K562 (cell line): ENCODE data around the gene MYO1A. TPM values are rescaled to one million over a fixed set of nuclear protein-coding genes. Genes with fewer than 3 reads are reported as not detected.

ENCODE experiments used
- FOXO4 ChIP-seq: fragments of 450-650 bp; formaldehyde crosslinking; IDR thresholded peaks from 2 replicates; pipeline ENCODE4 v1.4.0; 2020; ENCODE audit warnings: mild to moderate bottlenecking, moderate library complexity
- HNRNPUL1 ChIP-seq: fragments of 200-400 bp; formaldehyde crosslinking; IDR thresholded peaks from 2 replicates; pipeline ENCODE4 v1.6.1; 2017; ENCODE audit warnings: low read length
- HSF4 ChIP-seq: fragments of 250-450 bp; sonication (Bioruptor Pico); IDR thresholded peaks from 2 replicates; pipeline ENCODE4 v2.1.2; 2022; ENCODE audit warnings: mild to moderate bottlenecking, moderate library complexity, borderline replicate concordance
- KLF10 ChIP-seq: fragments of 250-450 bp; sonication (Bioruptor Pico); IDR thresholded peaks from 2 replicates; pipeline ENCODE4 v1.6.1; 2021; ENCODE audit warnings: matching md5 sums
- MTF1 ChIP-seq: fragments of 250-450 bp; sonication (Bioruptor Pico); IDR thresholded peaks from 2 replicates; pipeline ENCODE4 v1.9.0; 2021; ENCODE audit warnings: moderate library complexity, mild to moderate bottlenecking, inconsistent platforms, borderline replicate concordance
- PHTF2 ChIP-seq: fragments of 250-450 bp; sonication (Bioruptor Pico); IDR thresholded peaks from 2 replicates; pipeline ENCODE4 v1.5.0; 2021; ENCODE audit warnings: mild to moderate bottlenecking
- POLR3A ChIP-seq: IDR thresholded peaks from 2 replicates; pipeline ENCODE4 v1.6.1; 2011; ENCODE audit warnings: borderline replicate concordance, mild to moderate bottlenecking, moderate library complexity; ENCODE audit not compliant: insufficient read length, insufficient read depth; ENCODE audit errors: extremely low read depth
- SMAD4 ChIP-seq: fragments of 250-450 bp; sonication (Bioruptor Pico); conservative IDR thresholded peaks from 2 replicates; pipeline ENCODE4 v1.8.0; 2021; ENCODE audit warnings: inconsistent platforms, mild to moderate bottlenecking, moderate library complexity
- ZC3H8 ChIP-seq: fragments of 450-650 bp; IDR thresholded peaks from 2 replicates; pipeline ENCODE4 v1.6.1; 2017
- ZNF134 ChIP-seq: fragments of 250-450 bp; sonication (Bioruptor Pico); conservative IDR thresholded peaks from 2 replicates; pipeline ENCODE4 v1.4.0; 2020
- ZNF75A ChIP-seq: fragments of 450-650 bp; formaldehyde crosslinking; IDR thresholded peaks from 2 replicates; pipeline ENCODE4 v1.4.0; 2020; ENCODE audit warnings: mild to moderate bottlenecking
- polyA plus RNA-seq, 8 experiments: library from polyadenylated mRNA; depleted of rRNA in 4 of 8; stranded (reverse) in 5 of 8; unstranded in 3 of 8; fragments of >200 nt; fragmentation: Nextera tagmentation in 2 of 8; fragmentation: Illumina TruSeq in 1 of 8; extraction: Ambion mirVana in 2 of 8; extraction: Trizol in 1 of 8; gene quantifications; 2 replicates each; pipeline versions ENCODE4 v1.2.1 to v1.2.3, GENCODE V29; 2011 to 2014; ENCODE audit warnings: inconsistent platforms in 1 of 8, missing spikeins in 1 of 8
- total RNA-seq, 7 experiments: library from RNA; depleted of rRNA in 6 of 7; stranded (reverse); fragments of >200 nt in 6 of 7; fragmentation: Illumina TruSeq in 2 of 7; extraction: Trizol in 2 of 7; gene quantifications; 2 replicates each; pipeline versions ENCODE4 v1.2.1 to v1.2.3, GENCODE V29; 2011 to 2021; ENCODE audit warnings: low replicate concordance in 1 of 7
- TF ChIP-seq, protein P1 (sequence below): fragments of 450-650 bp; formaldehyde crosslinking; conservative IDR thresholded peaks from 2 replicates; pipeline ENCODE4 v1.4.0; 2022; ENCODE audit warnings: mild to moderate bottlenecking, missing genetic modification characterization
- TF ChIP-seq, protein P2 (sequence below): IDR thresholded peaks from 3 replicates; pipeline ENCODE4 v1.6.1; 2011; ENCODE audit warnings: borderline replicate concordance, mild to moderate bottlenecking; ENCODE audit not compliant: insufficient read length, insufficient read depth
- TF ChIP-seq, protein P3 (sequence below): fragments of 250-450 bp; sonication (Bioruptor Pico); IDR thresholded peaks from 2 replicates; pipeline ENCODE4 v1.4.0; 2020
- TF ChIP-seq, protein P4 (sequence below), 2 experiments: fragments of 200-800 bp in 1 of 2; sonication (Bioruptor generic) in 1 of 2; sonication (generic) in 1 of 2; formaldehyde crosslinking in 1 of 2; IDR thresholded peaks in 1 of 2; conservative IDR thresholded peaks in 1 of 2; 2 replicates each; pipeline versions ENCODE4 v1.5.0 to v1.6.1; 2016 to 2020; ENCODE audit warnings: missing compliant biosample characterization in 1 of 2, missing genetic modification characterization in 1 of 2, missing genetic modification reagents in 1 of 2

Gene MYO1A
- total and polyA plus RNA-seq, 9 of the 15 experiments (the other 6 are each of a cell fraction or from before 2014, with no cell fraction given): 0.03 to 0.29 (median 0.14) TPM; not detected in 2

DNA sequence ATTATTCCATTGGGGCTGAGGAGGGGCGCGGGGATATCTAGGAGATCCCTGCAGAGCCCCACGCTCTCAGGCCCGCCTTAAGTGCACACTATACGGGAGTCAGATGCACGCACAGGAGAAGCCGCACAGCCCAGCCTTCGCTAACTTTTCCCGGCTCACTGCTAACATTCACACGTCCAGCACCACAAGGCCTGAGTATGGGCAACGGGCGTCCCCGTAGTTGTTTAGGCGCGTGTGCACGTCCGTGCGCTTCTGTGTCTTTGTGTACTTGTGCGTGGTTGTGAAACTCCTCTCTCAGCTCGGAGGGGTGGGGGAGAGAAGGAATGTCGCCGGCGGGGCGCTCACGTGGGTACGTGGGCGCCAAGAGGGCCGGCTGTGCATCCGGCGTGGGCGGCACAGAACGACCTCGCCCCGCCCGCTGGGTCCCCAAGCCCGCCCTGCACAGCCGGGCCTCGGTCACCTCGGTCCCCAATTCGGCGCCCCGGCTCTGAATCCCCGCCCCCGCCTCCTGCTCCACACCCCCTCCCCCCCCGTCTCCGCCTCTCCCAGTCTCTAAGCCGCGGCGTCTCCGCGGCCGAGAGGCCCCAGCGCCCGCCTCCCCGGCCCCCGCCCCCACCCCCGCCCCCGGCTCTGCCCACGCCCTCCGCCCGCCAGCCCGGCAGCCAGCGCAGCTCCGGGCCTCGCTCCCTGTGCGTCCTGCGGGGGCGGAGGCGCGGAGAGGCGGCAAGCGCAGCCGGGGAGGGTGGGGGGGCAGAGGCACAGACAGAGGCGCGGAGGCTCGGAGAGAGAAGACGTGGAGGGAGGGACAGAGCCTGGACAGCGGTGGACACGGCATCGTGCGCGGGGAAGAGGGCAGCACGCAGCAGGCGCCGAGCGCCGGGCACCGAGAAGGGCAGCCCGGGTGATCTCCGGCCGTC is 38.7 kb upstream of the MYO1A start, which contains the start of gene NAB2 (continued):
- TF ChIP-seq, protein P1, sequence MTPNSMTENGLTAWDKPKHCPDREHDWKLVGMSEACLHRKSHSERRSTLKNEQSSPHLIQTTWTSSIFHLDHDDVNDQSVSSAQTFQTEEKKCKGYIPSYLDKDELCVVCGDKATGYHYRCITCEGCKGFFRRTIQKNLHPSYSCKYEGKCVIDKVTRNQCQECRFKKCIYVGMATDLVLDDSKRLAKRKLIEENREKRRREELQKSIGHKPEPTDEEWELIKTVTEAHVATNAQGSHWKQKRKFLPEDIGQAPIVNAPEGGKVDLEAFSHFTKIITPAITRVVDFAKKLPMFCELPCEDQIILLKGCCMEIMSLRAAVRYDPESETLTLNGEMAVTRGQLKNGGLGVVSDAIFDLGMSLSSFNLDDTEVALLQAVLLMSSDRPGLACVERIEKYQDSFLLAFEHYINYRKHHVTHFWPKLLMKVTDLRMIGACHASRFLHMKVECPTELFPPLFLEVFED: no peak; the same call in 1 of the 2 replicates
- TF ChIP-seq ZNF75A (CRISPR knock-in tag) (no peak), ZNF134 (CRISPR knock-in tag) (no peak), KLF10 (CRISPR knock-in tag) (no peak), PHTF2 (CRISPR knock-in tag) (no peak), POLR3A (no peak), SMAD4 (peak; percentile 93), ZC3H8 (no peak), FOXO4 (CRISPR knock-in tag) (no peak), HNRNPUL1 (no peak), HSF4 (0 out of 2 replicates have a peak, but pooled peaks have one; percentile 43), MTF1 (CRISPR knock-in tag) (no peak)
- TF ChIP-seq, protein P2, sequence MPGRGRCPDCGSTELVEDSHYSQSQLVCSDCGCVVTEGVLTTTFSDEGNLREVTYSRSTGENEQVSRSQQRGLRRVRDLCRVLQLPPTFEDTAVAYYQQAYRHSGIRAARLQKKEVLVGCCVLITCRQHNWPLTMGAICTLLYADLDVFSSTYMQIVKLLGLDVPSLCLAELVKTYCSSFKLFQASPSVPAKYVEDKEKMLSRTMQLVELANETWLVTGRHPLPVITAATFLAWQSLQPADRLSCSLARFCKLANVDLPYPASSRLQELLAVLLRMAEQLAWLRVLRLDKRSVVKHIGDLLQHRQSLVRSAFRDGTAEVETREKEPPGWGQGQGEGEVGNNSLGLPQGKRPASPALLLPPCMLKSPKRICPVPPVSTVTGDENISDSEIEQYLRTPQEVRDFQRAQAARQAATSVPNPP: no peak
- TF ChIP-seq, protein P3, sequence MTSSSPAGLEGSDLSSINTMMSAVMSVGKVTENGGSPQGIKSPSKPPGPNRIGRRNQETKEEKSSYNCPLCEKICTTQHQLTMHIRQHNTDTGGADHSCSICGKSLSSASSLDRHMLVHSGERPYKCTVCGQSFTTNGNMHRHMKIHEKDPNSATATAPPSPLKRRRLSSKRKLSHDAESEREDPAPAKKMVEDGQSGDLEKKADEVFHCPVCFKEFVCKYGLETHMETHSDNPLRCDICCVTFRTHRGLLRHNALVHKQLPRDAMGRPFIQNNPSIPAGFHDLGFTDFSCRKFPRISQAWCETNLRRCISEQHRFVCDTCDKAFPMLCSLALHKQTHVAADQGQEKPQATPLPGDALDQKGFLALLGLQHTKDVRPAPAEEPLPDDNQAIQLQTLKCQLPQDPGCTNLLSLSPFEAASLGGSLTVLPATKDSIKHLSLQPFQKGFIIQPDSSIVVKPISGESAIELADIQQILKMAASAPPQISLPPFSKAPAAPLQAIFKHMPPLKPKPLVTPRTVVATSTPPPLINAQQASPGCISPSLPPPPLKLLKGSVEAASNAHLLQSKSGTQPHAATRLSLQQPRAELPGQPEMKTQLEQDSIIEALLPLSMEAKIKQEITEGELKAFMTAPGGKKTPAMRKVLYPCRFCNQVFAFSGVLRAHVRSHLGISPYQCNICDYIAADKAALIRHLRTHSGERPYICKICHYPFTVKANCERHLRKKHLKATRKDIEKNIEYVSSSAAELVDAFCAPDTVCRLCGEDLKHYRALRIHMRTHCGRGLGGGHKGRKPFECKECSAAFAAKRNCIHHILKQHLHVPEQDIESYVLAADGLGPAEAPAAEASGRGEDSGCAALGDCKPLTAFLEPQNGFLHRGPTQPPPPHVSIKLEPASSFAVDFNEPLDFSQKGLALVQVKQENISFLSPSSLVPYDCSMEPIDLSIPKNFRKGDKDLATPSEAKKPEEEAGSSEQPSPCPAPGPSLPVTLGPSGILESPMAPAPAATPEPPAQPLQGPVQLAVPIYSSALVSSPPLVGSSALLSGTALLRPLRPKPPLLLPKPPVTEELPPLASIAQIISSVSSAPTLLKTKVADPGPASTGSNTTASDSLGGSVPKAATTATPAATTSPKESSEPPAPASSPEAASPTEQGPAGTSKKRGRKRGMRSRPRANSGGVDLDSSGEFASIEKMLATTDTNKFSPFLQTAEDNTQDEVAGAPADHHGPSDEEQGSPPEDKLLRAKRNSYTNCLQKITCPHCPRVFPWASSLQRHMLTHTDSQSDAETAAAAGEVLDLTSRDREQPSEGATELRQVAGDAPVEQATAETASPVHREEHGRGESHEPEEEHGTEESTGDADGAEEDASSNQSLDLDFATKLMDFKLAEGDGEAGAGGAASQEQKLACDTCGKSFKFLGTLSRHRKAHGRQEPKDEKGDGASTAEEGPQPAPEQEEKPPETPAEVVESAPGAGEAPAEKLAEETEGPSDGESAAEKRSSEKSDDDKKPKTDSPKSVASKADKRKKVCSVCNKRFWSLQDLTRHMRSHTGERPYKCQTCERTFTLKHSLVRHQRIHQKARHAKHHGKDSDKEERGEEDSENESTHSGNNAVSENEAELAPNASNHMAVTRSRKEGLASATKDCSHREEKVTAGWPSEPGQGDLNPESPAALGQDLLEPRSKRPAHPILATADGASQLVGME (CRISPR knock-in tag): no peak
- TF ChIP-seq, protein P4, sequence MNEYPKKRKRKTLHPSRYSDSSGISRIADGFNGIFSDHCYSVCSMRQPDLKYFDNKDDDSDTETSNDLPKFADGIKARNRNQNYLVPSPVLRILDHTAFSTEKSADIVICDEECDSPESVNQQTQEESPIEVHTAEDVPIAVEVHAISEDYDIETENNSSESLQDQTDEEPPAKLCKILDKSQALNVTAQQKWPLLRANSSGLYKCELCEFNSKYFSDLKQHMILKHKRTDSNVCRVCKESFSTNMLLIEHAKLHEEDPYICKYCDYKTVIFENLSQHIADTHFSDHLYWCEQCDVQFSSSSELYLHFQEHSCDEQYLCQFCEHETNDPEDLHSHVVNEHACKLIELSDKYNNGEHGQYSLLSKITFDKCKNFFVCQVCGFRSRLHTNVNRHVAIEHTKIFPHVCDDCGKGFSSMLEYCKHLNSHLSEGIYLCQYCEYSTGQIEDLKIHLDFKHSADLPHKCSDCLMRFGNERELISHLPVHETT (CRISPR knock-in tag; conservative IDR thresholded peaks at IDR 0.05 in 1 of 2, IDR thresholded peaks at IDR 0.05 in 1 of 2): peak in 1 of 2 experiments; percentile 82; a peak in 2 of 4 replicates
